AG04449 (cell line): ENCODE results near the gene ATP10A.

Experiments used
- CTCF ChIA-PET: fragments of 350-600 bp; formaldehyde crosslinking; extraction: SDS; loops from one replicate; lab custom pipeline; 2021; ENCODE audit warnings: antibody characterized with exemption; lab: Yijun Ruan, JAX
- POLR2A ChIA-PET: fragments of 400-600, 350-600 bp; formaldehyde crosslinking; extraction: SDS; loops from one replicate; lab custom pipeline; 2020; ENCODE audit warnings: antibody characterized with exemption, inconsistent platforms; lab: Yijun Ruan, JAX
- DNase-seq: peaks from one replicate; pipeline ENCODE4 v3.0.0-alpha.2; 2010; ENCODE audit warnings: low read depth, low spot score
- H3K4me3 ChIP-seq: 2 replicates; pipeline ENCODE4 v1.5.1; 2011; ENCODE audit warnings: low read depth, mild to moderate bottlenecking, control low read depth, low read length
- TF ChIP-seq, protein P1 (sequence below): IDR thresholded peaks from one replicate; pipeline ENCODE4 v1.5.1; 2011; ENCODE audit warnings: mild to moderate bottlenecking, moderate library complexity, low read length, control low read depth, inconsistent platforms; ENCODE audit not compliant: insufficient read depth; ENCODE audit errors: missing control alignments

Gene ATP10A

DNA sequence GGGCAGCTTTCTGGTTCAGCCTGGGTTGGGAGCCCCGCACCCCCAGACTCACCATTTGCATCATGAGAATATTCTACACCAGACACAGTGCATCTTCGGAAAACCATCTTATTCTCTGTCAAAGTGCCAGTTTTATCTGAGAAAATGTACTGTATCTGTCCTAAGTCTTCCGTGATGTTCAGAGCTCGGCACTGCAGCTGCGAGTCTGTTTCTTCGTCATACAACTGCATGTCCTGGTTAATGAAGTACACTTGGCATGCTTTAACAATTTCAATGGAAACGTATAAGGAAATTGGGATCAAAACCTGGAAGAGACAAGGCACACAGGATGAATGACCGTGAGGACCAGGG lies 141.5 kb downstream of the ATP10A start:
- no peak for DNase-seq
- CTCF ChIA-PET, result interaction anchor here (0.9 to 1.5 kb wide), 4 partner anchors 10 to 51 kb away, joined by 4 to 5 read pairs (median 4); no protein-coding TSS in a partner anchor
- TF ChIP-seq, protein P1, sequence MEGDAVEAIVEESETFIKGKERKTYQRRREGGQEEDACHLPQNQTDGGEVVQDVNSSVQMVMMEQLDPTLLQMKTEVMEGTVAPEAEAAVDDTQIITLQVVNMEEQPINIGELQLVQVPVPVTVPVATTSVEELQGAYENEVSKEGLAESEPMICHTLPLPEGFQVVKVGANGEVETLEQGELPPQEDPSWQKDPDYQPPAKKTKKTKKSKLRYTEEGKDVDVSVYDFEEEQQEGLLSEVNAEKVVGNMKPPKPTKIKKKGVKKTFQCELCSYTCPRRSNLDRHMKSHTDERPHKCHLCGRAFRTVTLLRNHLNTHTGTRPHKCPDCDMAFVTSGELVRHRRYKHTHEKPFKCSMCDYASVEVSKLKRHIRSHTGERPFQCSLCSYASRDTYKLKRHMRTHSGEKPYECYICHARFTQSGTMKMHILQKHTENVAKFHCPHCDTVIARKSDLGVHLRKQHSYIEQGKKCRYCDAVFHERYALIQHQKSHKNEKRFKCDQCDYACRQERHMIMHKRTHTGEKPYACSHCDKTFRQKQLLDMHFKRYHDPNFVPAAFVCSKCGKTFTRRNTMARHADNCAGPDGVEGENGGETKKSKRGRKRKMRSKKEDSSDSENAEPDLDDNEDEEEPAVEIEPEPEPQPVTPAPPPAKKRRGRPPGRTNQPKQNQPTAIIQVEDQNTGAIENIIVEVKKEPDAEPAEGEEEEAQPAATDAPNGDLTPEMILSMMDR, result no peak
- H3K4me3 ChIP-seq, result no peak overlapping the region
- POLR2A ChIA-PET, result no interaction called here

DNA sequence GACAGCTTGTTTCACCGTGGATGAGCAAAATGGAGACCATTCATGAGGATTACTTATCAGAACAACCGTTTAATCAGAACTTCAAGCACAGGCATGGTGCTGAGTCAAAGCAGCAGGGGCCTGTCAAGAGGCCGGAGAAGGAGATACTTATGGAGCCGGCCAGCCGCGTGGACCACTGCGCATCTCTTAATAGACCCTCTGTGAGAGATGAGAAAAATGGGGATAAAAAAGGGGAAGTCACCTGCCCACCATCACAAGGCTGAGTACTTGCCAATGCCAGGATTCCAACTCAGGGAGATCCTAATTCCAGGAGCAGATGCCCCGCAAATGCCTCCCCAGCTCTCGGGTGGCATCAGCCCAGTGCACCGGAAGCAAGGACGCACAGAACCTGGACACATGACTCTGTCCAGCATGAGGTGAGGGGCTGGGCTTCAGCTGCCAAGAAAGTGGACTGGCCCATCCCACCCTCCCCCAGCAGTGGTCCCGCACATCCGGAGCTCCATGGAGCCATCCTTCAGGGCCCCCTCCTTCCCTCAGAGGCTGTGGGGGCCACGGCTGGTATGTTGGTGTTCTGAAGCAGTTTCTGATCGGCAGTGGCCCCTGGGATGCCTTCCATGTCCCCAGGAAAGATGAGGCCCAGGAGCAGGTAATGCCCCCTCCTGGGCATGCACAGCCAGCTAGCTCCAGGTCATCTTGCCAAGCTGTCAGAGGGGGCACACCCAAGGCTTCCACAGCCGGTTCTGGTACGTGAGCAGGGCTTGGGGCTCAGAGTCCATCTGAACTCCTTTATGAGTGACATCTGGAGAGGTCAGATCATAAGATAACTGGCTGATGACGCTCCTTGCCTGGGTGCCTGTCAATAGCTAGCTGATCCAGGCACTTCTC lies 143.8 kb downstream of the ATP10A start:
- ChIA-PET POLR2A (interaction anchor here (0.6 kb wide), 1 partner anchor 498 kb away, joined by 3 read pairs; no protein-coding TSS in a partner anchor), CTCF (interaction anchor here (1.1 to 2.9 kb wide), 3 partner anchors 9 to 25 kb away, joined by 4 to 13 read pairs (median 4); no protein-coding TSS in a partner anchor)
- TF ChIP-seq, protein P1, result no peak
- no peak overlapping the region for H3K4me3 ChIP-seq
- DNase-seq, result no peak

DNA sequence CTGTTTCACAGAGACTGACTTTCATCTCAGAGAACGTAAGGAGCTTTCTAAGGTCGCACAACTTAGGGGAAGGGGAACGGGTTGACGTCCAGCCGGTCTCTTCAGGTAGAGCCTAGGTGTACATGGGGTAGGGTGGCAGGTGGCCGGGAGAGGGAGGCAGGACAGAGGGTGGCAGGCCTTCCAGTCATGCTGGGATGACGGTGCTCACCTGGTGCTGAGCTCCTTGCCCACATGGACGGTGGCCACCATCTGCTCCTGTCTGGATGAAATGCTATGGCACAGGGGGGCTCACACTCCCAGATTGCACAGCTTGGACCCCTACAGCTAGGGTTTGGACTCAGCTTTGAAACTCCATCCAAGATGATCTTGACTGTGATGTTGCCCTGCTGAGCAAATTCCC lies 144.5 kb downstream of the ATP10A start:
- CTCF ChIA-PET, result interaction anchor here (1.1 to 2.9 kb wide), 3 partner anchors 8 to 24 kb away, joined by 4 to 13 read pairs (median 4); no protein-coding TSS in a partner anchor
- TF ChIP-seq, protein P1, result no peak
- H3K4me3 ChIP-seq, result no peak overlapping the region
- DNase-seq, result no peak
- POLR2A ChIA-PET, result no interaction called here

DNA sequence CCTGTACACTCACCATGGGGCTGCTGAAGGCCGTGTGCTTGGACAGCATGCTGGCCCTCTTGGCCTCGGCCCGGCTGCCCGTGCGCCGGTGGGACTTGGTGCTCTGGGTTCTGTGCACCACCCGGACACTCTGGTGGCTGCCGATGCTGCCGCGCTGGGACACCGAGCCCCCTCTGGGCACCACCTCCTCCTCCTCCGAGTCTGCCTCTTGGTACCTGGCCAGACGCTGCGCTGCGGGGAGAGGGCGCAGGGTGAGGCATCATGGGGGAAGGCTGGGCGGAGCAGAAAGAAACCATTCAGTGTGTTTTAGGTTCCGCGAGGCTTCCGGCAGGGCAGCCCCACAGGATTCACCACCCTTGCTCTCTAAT lies 145.0 kb downstream of the ATP10A start:
- TF ChIP-seq, protein P1, result no peak
- no peak for DNase-seq
- CTCF ChIA-PET, result interaction anchor here (1.2 to 2.9 kb wide), 2 partner anchors 8 to 24 kb away, joined by 4 to 13 read pairs; no protein-coding TSS in a partner anchor
- POLR2A ChIA-PET, result no interaction called here
- no peak overlapping the region for H3K4me3 ChIP-seq

DNA sequence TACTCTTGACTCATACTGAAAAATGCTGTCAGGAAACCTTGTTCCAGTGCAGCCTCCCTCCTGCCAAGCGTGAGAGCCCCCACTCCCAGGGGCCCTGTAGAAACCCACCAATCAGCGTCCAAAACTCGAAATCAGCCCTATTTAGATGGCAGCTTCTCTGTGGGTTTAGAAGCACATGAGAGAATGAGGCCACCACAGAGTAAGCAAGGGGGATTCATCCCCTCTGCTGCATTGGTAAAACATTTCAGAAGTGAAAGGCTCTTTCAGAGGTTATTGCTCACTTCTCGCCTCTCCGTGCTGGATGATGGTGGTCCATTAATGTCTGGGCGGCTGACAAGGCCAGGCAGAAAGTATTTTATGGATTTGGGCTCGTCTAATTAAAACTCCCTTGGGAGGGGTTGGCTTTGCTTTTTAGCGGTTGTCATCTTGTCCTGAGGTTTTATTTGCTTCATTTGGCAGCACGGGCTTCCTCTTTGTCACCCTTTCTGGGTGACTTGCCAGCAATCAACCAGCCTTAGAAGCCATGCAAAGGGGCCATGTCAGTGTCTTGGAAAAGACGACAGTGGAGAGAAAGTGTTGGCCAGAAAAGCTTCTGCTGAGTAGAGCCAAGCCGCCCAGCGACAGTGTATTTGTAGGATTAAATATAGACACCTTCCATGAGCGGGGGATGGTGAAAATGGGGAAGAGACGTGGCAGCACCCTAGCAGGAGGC lies 145.5 kb downstream of the ATP10A start:
- TF ChIP-seq, protein P1, result no peak
- POLR2A ChIA-PET, result no interaction called here
- no peak overlapping the region for H3K4me3 ChIP-seq
- DNase-seq, result peak; percentile 44
- CTCF ChIA-PET, result interaction anchor here (0.9 to 2.9 kb wide), 4 partner anchors 7 to 27 kb away, joined by 3 to 13 read pairs (median 5); no protein-coding TSS in a partner anchor

DNA sequence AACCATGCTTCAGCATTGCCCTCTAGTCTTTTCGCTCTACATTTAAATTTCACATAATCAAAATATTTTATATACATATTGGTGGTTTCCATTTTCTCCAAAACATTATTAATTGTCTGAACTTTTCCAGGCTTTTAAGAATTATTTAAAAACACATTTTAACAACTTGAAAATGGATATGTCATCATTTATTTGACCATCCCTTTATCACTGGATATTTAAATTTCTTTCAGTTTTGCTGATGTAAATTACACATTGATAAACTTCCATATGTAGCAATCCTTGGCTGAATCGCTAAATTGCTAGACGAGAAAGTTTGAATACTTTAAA lies 146.0 kb downstream of the ATP10A start:
- CTCF ChIA-PET, result interaction anchor here (0.9 to 1.4 kb wide), 3 partner anchors 9 to 28 kb away, joined by 3 to 7 read pairs (median 3); no protein-coding TSS in a partner anchor
- no peak overlapping the region for H3K4me3 ChIP-seq
- TF ChIP-seq, protein P1, result no peak
- DNase-seq, result no peak
- POLR2A ChIA-PET, result no interaction called here
